Heart right ventricle (tissue), 16 donors: ENCODE results near the gene TEX26. TPM values are rescaled to one million over a fixed set of nuclear protein-coding genes. Genes with fewer than 3 reads are reported as not detected.
A peak's percentile ranks its signal among the peaks of the same experiment; 100 is the strongest.

Experiments used
- ATAC-seq, 8 donors: fragments of 200-7000 bp; cut with Tn5 transposase; one replicate each; pipeline ENCODE4 v1.9.1; 2020; ENCODE audit warnings: mild to moderate bottlenecking in 8 of 8, moderate library complexity in 8 of 8, moderate number of reproducible peaks in 1 of 8
- DNase-seq, 2 donors: peaks; one replicate each; pipeline ENCODE4 v3.0.0-alpha.2; 2020
- H3K27ac ChIP-seq, 10 donors: fragments of 200-600 bp; sonication (generic) in 2 of 10; one replicate each; pipeline versions ENCODE4 v1.5.0 to v1.8.0; 2020 to 2022; ENCODE audit warnings: mild to moderate bottlenecking in 3 of 10
- H3K27me3 ChIP-seq, 7 donors: fragments of 200-600 bp; one replicate each; pipeline ENCODE4 v1.8.0; 2021 to 2022; ENCODE audit warnings: mild to moderate bottlenecking in 2 of 7
- H3K36me3 ChIP-seq, 9 donors: fragments of 200-600 bp; sonication (generic) in 1 of 9; one replicate each; pipeline versions ENCODE4 v1.5.0 to v1.8.0; 2020 to 2022; ENCODE audit warnings: mild to moderate bottlenecking in 2 of 9
- H3K4me1 ChIP-seq, 9 donors: fragments of 200-600 bp; sonication (generic) in 1 of 9; one replicate each; pipeline versions ENCODE4 v1.5.0 to v1.8.0; 2020 to 2022; ENCODE audit warnings: mild to moderate bottlenecking in 4 of 9
- H3K4me3 ChIP-seq, 10 donors: fragments of 200-600 bp; sonication (generic) in 2 of 10; one replicate each; pipeline versions ENCODE4 v1.5.0 to v1.8.0; 2020 to 2022; ENCODE audit warnings: mild to moderate bottlenecking in 7 of 10, moderate library complexity in 2 of 10
- H3K9me3 ChIP-seq, 11 donors: fragments of 200-600 bp in 10 of 11; sonication (generic) in 2 of 11; one replicate each; pipeline versions ENCODE4 v1.5.0 to v1.8.0; 2013 to 2022; ENCODE audit warnings: mild to moderate bottlenecking in 2 of 11, control low read depth in 1 of 11, moderate library complexity in 1 of 11
- WGBS, 2 donors: extraction: QIAGEN DNeasy Blood & Tissue Kit; methylation state at CpG; one replicate each; pipeline ENCODE4 v1.1.7; 2013; ENCODE audit warnings: inconsistent platforms in 1 of 2; 5-methylcytosine and 5-hydroxymethylcytosine counted together
- intact Hi-C, 10 donors: fragments of 100-400 bp; cut with DNase I; formaldehyde crosslinking; loops; one replicate each; pipeline versions ENCODE4 v1.11.1 to v1.14.2; 2022
- polyA plus RNA-seq, 2 donors: library from polyadenylated mRNA; stranded (reverse); fragments of 200-250 nt; gene quantifications; one replicate each; pipeline ENCODE4 v1.2.3, GENCODE V29; 2013
- total RNA-seq, 10 donors: library from RNA; stranded (reverse); fragmentation: NEBNext Ultra II Directional in 3 of 10; extraction: Animal tissue kit (Norgen Biotek cat#: 25700) in 3 of 10; gene quantifications; one replicate each; pipeline versions ENCODE4 v1.2.1 to v1.2.4, GENCODE V29; 2021 to 2023
- TF ChIP-seq, protein P1 (sequence below), 9 donors: fragments of 200-600 bp; sonication (generic) in 2 of 9; IDR thresholded peaks; one replicate each; pipeline versions ENCODE4 v1.5.0 to v1.8.0; 2021 to 2022; ENCODE audit warnings: antibody characterized with exemption in 9 of 9, mild to moderate bottlenecking in 5 of 9, moderate library complexity in 1 of 9
- donor health status: Arrhythmogenic right ventricular cardiomyopathy.
- donor health status: ischemic (EF 13 %, LVEDD 7.1; RV severe dilation, severe dysfunction).
- donor health status: healthy with polysubstance abuse.
- donor health status: DM: no; HTN: yes; CAD: no.
- donor health status: DM: no; HTN: no; CAD: no.
- donor health status: ischemic (EF 25% LVEDD 6.9; RV normal size, moderate dysfunction).
- donor health status: ischemic (EF 25% LVEDD 5.7; RV mildly dilated, moderate dysfunction).
- donor health status: healthy.
- donor health status: DM: yes; HTN: yes; CAD: no.
- donor health status: Ischemic cardiomyopathy.
- donor health status: ischemic (EF 35%, LVEDD 5.7; RV mildly dilated, moderate dysfunction).
- donor health status: nonischemic (EF 11% LVEDD 7.7; RV severe dilation, severe dysfunction).
- donor health status: DM: yes; HTN: yes; CAD: no.
- donor health status: PGD.
- donor health status: ischemic (EF 29% LVEDD 5.4; RV normal size, mild dysfunction).
- donor health status: nonischemic (EF 23%, LVEDD 6.1; RV moderate dilation, normal function).

TEX26 gene
- total and polyA plus RNA-seq, 12 donors, result not detected

DNA sequence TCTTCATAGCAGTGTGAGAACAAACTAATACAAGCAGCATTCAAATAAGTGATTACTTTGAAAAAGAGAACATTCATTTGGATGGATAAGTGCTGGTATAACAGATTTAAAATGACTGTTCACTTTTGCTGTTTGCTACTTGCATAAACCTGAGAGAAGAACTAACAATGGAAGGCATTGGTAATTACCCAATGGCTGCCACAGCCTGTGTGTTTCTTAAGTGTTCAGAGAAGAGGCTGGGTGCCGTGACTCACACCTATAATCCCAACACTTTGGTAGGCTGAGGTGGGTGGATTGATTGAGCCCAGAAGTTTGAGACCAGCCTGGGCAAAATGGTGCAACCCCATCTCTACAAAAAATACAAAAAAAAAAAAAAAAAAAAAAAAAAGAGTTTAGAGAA lies 4.9 kb upstream of the TEX26 start:
- H3K27ac ChIP-seq, result no peak overlapping the region
- H3K36me3 ChIP-seq, result peaks cover 0 to 11% (median 0%) of the 10 kb centered on the region in 9 donors
- ATAC-seq (no peak), DNase-seq (no peak)
- intact Hi-C loops, result no loop called here
- no peaks in the 10 kb centered on the region for H3K9me3 ChIP-seq
- 96 to 98% methylated on average over 1 of the region's 1 CpG for WGBS, 2 donors
- TF ChIP-seq, protein P1, sequence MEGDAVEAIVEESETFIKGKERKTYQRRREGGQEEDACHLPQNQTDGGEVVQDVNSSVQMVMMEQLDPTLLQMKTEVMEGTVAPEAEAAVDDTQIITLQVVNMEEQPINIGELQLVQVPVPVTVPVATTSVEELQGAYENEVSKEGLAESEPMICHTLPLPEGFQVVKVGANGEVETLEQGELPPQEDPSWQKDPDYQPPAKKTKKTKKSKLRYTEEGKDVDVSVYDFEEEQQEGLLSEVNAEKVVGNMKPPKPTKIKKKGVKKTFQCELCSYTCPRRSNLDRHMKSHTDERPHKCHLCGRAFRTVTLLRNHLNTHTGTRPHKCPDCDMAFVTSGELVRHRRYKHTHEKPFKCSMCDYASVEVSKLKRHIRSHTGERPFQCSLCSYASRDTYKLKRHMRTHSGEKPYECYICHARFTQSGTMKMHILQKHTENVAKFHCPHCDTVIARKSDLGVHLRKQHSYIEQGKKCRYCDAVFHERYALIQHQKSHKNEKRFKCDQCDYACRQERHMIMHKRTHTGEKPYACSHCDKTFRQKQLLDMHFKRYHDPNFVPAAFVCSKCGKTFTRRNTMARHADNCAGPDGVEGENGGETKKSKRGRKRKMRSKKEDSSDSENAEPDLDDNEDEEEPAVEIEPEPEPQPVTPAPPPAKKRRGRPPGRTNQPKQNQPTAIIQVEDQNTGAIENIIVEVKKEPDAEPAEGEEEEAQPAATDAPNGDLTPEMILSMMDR (IDR thresholded peaks at IDR 0.05), result no peak
- H3K27me3 ChIP-seq, result peaks cover 0 to 10% (median 4%) of the 10 kb centered on the region in 7 donors
- H3K4me3 ChIP-seq, result no peak overlapping the region
- peaks cover 0 to 4% (median 2%) of the 10 kb centered on the region in 9 donors for H3K4me1 ChIP-seq

DNA sequence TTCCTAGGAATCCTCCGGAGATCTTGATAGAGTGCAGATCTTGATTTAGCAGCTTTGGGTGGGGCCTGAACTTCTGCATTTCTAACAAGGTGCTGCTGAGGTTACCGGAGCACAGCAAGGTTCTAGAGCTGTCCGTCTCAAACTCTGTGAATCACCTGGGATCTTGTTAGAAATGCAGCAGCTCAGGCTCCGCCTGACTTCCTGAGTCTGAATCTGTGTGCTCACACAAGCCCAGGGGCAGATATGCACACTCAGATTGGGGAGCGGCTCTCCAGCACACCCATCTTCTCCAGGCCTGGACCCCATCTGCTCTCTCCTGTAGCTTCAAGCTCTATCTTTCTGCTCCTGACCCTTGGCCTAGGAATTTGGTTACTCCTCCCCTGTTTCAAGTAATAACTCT lies 3.5 kb upstream of the TEX26 start:
- H3K4me1 ChIP-seq, result peaks cover 0 to 12% (median 4%) of the 10 kb centered on the region in 9 donors
- no peak for ATAC-seq
- no peak overlapping the region for H3K4me3 ChIP-seq

DNA sequence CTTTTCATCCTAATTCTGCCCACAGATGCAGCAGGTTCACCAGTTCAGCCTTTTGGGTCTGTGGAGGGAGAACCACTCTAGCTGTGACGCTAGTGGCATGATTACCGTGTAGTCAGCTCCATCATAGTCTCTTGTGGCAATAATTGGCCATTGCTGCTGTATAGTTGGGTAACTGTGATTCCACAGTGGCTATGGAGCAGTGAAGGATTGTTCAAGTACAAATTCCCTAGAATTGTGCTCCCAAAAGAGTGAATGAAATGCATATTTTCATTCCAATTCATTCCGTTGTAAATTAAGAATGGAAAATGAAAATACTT lies 856 bp downstream of the TEX26 start:
- ATAC-seq (peak in 1 of 8 donors; percentile 49), DNase-seq (no peak)
- Histone ChIP-seq H3K27ac (no peak overlapping the region), H3K4me1 (peaks cover 0 to 12% (median 4%) of the 10 kb centered on the region in 9 donors), H3K9me3 (peaks cover 0 to 6% (median 0%) of the 10 kb centered on the region in 11 donors), H3K27me3 (peaks cover 0 to 22% (median 17%) of the 10 kb centered on the region in 7 donors), H3K36me3 (no peaks in the 10 kb centered on the region), H3K4me3 (peak overlapping the region in 2 of 10 donors; percentile 4 to 31)
- intact Hi-C loops, result no loop called here
- 78 to 84% methylated on average over 3 of the region's 3 CpGs for WGBS, 2 donors
- TF ChIP-seq, protein P1 (IDR thresholded peaks at IDR 0.05), result no peak

More for the DNA sequence above, 3.5 kb upstream of the TEX26 start:
- 79 to 81% methylated on average over 5 of the region's 5 CpGs for WGBS, 2 donors
- no peak for DNase-seq
- peaks cover 0 to 8% (median 0%) of the 10 kb centered on the region in 9 donors for H3K36me3 ChIP-seq
- peaks cover 0 to 17% (median 10%) of the 10 kb centered on the region in 7 donors for H3K27me3 ChIP-seq
- no peaks in the 10 kb centered on the region for H3K9me3 ChIP-seq
- H3K27ac ChIP-seq, result no peak overlapping the region
- intact Hi-C loops, result no loop called here
- TF ChIP-seq, protein P1 (IDR thresholded peaks at IDR 0.05), result no peak

DNA sequence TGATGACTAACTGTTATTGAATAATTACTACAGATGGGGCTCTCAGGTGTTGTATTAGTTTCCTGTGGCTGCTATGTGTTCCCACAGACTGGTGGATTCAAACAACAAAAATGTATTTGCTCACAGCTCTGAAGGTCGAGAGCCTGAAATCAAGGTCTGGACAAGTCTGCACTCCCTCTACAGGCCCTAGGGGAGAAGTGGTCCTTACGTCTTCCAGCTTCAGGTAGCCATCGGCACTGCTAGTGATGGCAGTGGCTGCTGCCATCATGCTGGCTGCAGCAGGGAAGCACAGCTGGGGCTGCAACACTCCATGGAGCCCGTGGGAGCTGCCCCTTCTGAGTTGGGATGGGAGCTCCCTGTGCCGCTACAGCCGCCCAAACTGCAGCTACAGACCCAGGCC lies 1.9 kb downstream of the TEX26 start:
- Histone ChIP-seq H3K4me1 (peaks cover 0 to 12% (median 4%) of the 10 kb centered on the region in 9 donors), H3K9me3 (peaks cover 0 to 12% (median 0%) of the 10 kb centered on the region in 11 donors), H3K36me3 (no peaks in the 10 kb centered on the region), H3K27me3 (peaks cover 0 to 22% (median 17%) of the 10 kb centered on the region in 7 donors), H3K27ac (no peak overlapping the region), H3K4me3 (no peak overlapping the region)
- intact Hi-C loops, result no loop called here
- TF ChIP-seq, protein P1 (IDR thresholded peaks at IDR 0.05), result no peak
- ATAC-seq (no peak), DNase-seq (no peak)
- 71 to 75% methylated on average over 6 of the region's 6 CpGs for WGBS, 2 donors
